Activated CD8-positive, alpha-beta T cell treated with anti-CD3 and anti-CD28 coated beads for 36 hours (primary cell): ENCODE measurements around the gene SPECC1L. TPM values are rescaled to one million over a fixed set of nuclear protein-coding genes. Genes with fewer than 3 reads are reported as not detected.

Experiments
- ATAC-seq: fragments of 200-7000 bp; cut with Tn5 transposase; one replicate; pipeline ENCODE4 v1.10.0; 2021; ENCODE audit warnings: mild to moderate bottlenecking, moderate library complexity
- CTCF ChIA-PET: fragments of 350-600 bp; sonication (Branson Sonifier 250); formaldehyde crosslinking; loops from one replicate; lab custom pipeline; 2021; ENCODE audit warnings: antibody characterized with exemption; lab: Charles Lee
- POLR2A ChIA-PET: fragments of 350-600 bp; sonication (Branson Sonifier 250); formaldehyde crosslinking; loops from one replicate; lab custom pipeline; 2021; ENCODE audit warnings: antibody characterized with exemption; lab: Charles Lee
- DNase-seq: peaks from one replicate; pipeline ENCODE4 v3.0.0-alpha.2; 2020
- H3K27ac Mint-ChIP-seq: one replicate; pipeline ENCODE4 v1.8.0; 2021; ENCODE audit warnings: mild to moderate bottlenecking, mixed read lengths
- H3K27me3 Mint-ChIP-seq: one replicate; pipeline ENCODE4 v1.8.0; 2021; ENCODE audit warnings: mixed read lengths
- H3K36me3 Mint-ChIP-seq: one replicate; pipeline ENCODE4 v1.8.0; 2021; ENCODE audit warnings: low read depth, mixed read lengths
- H3K4me1 Mint-ChIP-seq: one replicate; pipeline ENCODE4 v1.8.0; 2021; ENCODE audit warnings: low read depth, mixed read lengths
- H3K4me3 Mint-ChIP-seq: one replicate; pipeline ENCODE4 v1.8.0; 2021; ENCODE audit warnings: mild to moderate bottlenecking, moderate library complexity, mixed read lengths
- H3K9me3 Mint-ChIP-seq: one replicate; pipeline ENCODE4 v1.8.0; 2021; ENCODE audit warnings: mixed read lengths
- intact Hi-C: fragments of 100-400 bp; cut with micrococcal nuclease; formaldehyde crosslinking; loops from one replicate; pipeline ENCODE4 v1.10.0; 2022
- total RNA-seq, 2 experiments: library from RNA; stranded (reverse); gene quantifications; one replicate each; pipeline ENCODE4 v1.2.3, GENCODE V29; 2021
- TF ChIP-seq, protein P1 (sequence below): fragments of 200-600 bp; IDR thresholded peaks from one replicate; pipeline ENCODE4 v1.8.0; 2022; ENCODE audit warnings: antibody characterized with exemption, mild to moderate bottlenecking

The SPECC1L gene
- total RNA-seq, 2 experiments from 2014 or later, result 38.9 to 39.0 TPM

DNA sequence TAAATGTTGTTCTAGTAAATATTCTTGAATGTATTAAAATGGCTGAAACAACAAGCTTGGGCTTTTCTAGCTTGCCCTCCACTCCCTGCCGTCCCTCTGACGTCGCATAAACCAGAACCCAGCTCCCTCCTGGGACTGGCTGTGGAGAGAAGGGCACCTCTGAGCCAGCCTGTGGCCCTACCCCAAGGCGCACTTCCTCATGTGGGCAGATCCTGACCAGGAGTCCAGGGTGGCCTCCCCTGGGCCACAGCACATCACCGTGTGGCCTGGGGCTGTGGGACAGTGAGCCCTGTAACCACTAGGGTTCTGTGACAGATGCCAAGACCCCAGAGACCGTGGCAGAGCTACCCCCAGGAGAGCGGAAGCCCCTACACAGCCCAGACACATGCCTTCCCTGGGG is 146.6 kb downstream of the SPECC1L start:
- no peak for ATAC-seq
- peaks cover 7% of the 10 kb centered on the region for H3K36me3 Mint-ChIP-seq
- intact Hi-C loops, result no loop called here
- H3K4me3 Mint-ChIP-seq, result no peak overlapping the region
- POLR2A ChIA-PET, result interaction anchor here (0.6 to 1.7 kb wide), 3 partner anchors 8 to 560 kb away, joined by 3 to 5 read pairs (median 4); partner anchors contain the start of genes ADORA2A and SLC2A11
- no peaks in the 10 kb centered on the region for H3K9me3 Mint-ChIP-seq
- H3K27ac Mint-ChIP-seq, result no peak overlapping the region
- H3K4me1 Mint-ChIP-seq, result peaks cover 4% of the 10 kb centered on the region
- H3K27me3 Mint-ChIP-seq, result no peaks in the 10 kb centered on the region
- DNase-seq, result no peak
- CTCF ChIA-PET, result interaction anchor here (0.9 to 1.6 kb wide), 2 partner anchors 85 to 105 kb away, joined by 3 to 6 read pairs; no protein-coding TSS in a partner anchor
- TF ChIP-seq, protein P1, sequence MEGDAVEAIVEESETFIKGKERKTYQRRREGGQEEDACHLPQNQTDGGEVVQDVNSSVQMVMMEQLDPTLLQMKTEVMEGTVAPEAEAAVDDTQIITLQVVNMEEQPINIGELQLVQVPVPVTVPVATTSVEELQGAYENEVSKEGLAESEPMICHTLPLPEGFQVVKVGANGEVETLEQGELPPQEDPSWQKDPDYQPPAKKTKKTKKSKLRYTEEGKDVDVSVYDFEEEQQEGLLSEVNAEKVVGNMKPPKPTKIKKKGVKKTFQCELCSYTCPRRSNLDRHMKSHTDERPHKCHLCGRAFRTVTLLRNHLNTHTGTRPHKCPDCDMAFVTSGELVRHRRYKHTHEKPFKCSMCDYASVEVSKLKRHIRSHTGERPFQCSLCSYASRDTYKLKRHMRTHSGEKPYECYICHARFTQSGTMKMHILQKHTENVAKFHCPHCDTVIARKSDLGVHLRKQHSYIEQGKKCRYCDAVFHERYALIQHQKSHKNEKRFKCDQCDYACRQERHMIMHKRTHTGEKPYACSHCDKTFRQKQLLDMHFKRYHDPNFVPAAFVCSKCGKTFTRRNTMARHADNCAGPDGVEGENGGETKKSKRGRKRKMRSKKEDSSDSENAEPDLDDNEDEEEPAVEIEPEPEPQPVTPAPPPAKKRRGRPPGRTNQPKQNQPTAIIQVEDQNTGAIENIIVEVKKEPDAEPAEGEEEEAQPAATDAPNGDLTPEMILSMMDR, result no peak

GRCh38 chr22:24417901-24418641 is 147.4 kb downstream of the SPECC1L start:
- POLR2A ChIA-PET, result interaction anchor here (1.0 kb wide), 2 partner anchors 8 to 9 kb away, joined by 3 to 4 read pairs; no protein-coding TSS in a partner anchor
- H3K9me3 Mint-ChIP-seq, result no peaks in the 10 kb centered on the region

DNA sequence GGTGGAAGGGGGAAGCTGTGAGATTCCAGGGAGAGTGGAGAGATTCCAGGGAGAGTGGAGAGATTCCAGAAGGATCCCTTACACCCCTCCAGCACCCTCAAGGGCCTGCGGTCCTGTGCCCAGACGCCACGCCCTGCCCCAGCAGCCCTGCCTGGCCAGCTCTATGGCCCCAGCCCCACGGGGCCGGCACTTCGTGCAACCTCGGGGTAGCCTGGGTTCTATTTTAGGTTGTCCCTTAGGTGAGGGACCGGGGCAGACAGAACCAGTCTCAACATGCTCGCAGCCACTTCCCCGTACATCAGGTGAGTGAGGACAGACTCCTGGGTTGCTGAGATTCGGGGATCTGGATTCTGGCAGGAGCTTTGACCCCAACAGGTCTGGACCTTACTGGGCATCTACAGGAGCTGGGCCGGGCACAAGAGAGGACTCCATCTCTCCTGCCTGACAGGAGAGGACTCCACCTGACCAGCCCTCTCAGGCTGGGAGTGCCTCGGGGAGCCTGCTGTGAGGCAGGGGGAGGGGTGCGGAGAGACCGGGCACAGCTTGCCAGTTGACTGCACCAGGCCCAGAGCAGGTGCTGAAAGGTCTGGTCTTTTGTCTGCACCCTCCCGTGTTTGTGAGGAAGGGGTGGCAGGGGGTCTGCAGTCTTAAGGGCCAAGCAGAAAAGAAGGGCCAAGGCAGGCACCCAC is 148.3 kb downstream of the SPECC1L start:
- intact Hi-C loops, result no loop called here
- ATAC-seq (no peak), DNase-seq (no peak)
- Mint-ChIP-seq H3K4me1 (peaks cover 4% of the 10 kb centered on the region), H3K9me3 (no peaks in the 10 kb centered on the region), H3K4me3 (no peak overlapping the region), H3K27ac (no peak overlapping the region), H3K27me3 (peaks cover 3% of the 10 kb centered on the region), H3K36me3 (peaks cover 3% of the 10 kb centered on the region)
- CTCF ChIA-PET, result interaction anchor here (1.0 kb wide), 1 partner anchor 83 kb away, joined by 3 read pairs; no protein-coding TSS in a partner anchor
- POLR2A ChIA-PET, result interaction anchor here (1.0 kb wide), 1 partner anchor 8 kb away, joined by 3 read pairs; no protein-coding TSS in a partner anchor
- TF ChIP-seq, protein P1, result no peak

More at GRCh38 chr22:24417901-24418641, 147.4 kb downstream of the SPECC1L start:
- no peak for ATAC-seq
- intact Hi-C loops, result no loop called here
- no peak for DNase-seq
- TF ChIP-seq, protein P1, result no peak
- no peak overlapping the region for H3K4me3 Mint-ChIP-seq
- H3K27ac Mint-ChIP-seq, result no peak overlapping the region
- peaks cover 4% of the 10 kb centered on the region for H3K4me1 Mint-ChIP-seq
- H3K36me3 Mint-ChIP-seq, result peaks cover 4% of the 10 kb centered on the region
- H3K27me3 Mint-ChIP-seq, result peaks cover 3% of the 10 kb centered on the region
- CTCF ChIA-PET, result interaction anchor here (0.9 to 1.6 kb wide), 2 partner anchors 85 to 104 kb away, joined by 3 to 6 read pairs; no protein-coding TSS in a partner anchor

DNA sequence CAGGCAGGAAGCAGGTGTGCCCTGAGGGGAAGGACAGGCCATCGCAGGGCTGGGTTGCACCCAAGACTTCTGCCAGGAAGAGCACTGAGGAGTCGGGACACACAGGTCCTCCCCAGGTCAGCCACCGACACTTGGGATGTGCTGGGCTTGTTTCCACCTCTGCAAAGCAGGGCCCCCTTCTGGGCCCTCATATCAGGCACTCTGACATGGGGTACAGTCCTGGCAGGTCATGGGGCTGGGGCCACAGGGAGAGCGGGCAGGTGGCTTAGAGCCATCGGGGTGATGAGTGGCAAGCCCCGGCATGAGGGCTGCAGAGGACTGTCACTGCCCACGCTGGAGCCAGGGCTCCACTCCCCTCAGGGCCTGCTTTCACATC is 148.8 kb downstream of the SPECC1L start:
- ATAC-seq, result no peak
- TF ChIP-seq, protein P1, result no peak
- Mint-ChIP-seq H3K4me3 (no peak overlapping the region), H3K9me3 (no peaks in the 10 kb centered on the region), H3K36me3 (peaks cover 2% of the 10 kb centered on the region), H3K4me1 (peaks cover 4% of the 10 kb centered on the region), H3K27me3 (peaks cover 3% of the 10 kb centered on the region), H3K27ac (no peak overlapping the region)
- ChIA-PET POLR2A (interaction anchor here (2.8 kb wide), 1 partner anchor 15 kb away, joined by 12 read pairs; no protein-coding TSS in a partner anchor), CTCF (interaction anchor here (1.0 kb wide), 1 partner anchor 83 kb away, joined by 3 read pairs; no protein-coding TSS in a partner anchor)
- DNase-seq, result no peak
- intact Hi-C loops, result no loop called here
